ENCODE measurements around the gene ARPP21.

The ARPP21 gene

DNA sequence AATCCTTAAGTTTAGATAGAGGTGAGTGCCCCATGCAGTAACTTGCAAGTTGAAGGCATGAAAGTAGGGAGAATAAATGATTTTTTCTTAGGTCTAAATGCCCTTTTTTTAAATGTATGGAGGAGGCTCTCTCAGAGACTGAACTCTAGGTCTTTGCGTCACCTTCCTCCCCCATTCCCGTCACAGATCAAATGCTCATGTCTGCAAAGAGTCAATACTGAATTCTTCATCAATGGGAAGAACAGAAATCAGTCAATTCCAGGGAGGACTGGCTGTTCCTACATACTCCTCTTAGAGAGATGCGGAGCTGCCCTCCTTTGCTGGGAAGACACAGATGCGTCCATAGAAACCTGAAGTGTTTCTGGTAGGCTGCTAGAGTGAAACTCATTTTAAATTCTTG, 98.2 kb downstream of the ARPP21 start:
- no peak for DNase-seq (ENCODE audit: low spot score)

- DNase-seq (ENCODE audit: low spot score) = no peak
These were observed 98.8 kb downstream of the ARPP21 start for GRCh38 chr3:35737934-35738706.

GRCh38 chr3:35739181-35739809, 100.0 kb downstream of the ARPP21 start:
- DNase-seq (ENCODE audit: low spot score) = no peak

DNA sequence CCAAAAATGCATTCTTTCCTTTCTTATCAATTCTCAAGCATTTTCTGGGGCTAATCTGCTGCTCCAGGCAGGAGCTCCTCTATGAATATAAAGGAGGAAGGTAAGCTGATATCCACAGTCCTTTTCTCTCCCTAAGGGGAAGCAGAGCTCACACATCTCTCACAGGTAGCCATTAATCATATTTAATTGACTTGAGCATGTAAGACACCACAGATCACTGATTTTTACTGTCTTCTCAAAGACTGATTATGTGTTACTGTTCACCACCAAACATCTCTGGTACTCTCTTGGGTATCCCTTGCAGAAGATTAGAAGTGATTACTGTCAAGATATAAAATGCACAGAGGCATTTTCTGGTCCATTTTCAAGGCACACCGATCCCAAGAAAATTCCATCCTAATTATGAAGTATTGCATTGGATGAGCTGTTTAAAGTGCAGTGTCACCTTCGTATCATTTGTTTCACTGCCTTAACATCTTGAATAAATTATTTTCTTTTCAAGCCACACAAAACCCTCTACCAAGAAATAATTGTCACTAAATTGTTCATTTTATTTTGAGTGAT, 100.7 kb downstream of the ARPP21 start:
- no peak for DNase-seq (ENCODE audit: low spot score)

- no peak for DNase-seq (ENCODE audit: low spot score)
These were observed 103.9 kb downstream of the ARPP21 start for GRCh38 chr3:35743218-35743617.

DNA sequence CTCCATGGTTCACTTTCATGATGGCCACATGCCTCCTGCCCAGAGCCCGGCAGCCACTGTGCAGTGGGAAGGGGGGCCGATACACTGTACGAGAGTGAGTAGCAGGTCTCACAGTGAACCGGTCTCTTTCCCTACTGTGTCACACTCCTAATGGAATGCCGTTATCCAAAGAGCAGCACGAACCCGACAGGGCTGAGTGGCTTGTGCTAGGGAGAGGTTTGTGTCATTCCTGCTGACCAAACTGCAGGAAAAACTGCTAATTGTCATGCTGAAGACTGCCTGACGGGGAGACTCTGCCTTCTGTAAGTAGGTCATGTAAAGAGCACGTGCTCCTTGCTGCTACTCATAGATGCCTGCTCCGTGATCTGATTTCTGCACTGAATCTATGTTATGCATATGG, 105.1 kb downstream of the ARPP21 start:
- DNase-seq (ENCODE audit: low spot score) = no peak

DNA sequence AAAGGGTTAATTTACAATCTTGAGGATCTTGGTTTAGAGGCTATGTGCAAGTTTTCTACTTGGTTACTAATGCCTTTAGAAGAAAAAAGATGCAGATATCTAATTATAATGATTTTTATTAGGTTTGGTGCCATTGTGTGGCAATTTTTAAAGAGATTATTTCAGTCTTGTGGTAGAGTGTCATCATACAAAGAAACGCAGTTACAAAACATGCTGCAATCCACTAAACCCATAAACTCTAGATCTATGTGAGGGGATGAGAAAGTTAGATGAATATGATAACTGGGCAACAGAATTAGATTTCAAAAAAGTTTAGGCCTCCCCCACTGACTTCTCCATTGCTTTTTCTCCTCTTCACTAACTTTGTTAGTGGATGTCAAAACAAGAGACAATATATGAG, 106.0 kb downstream of the ARPP21 start:
- DNase-seq (ENCODE audit: low spot score) = no peak

- DNase-seq (ENCODE audit: low spot score) = no peak
These were observed 106.6 kb downstream of the ARPP21 start for GRCh38 chr3:35745802-35746484.

- DNase-seq (ENCODE audit: low spot score) = no peak
These were observed 107.2 kb downstream of the ARPP21 start for GRCh38 chr3:35746492-35746891.

DNA sequence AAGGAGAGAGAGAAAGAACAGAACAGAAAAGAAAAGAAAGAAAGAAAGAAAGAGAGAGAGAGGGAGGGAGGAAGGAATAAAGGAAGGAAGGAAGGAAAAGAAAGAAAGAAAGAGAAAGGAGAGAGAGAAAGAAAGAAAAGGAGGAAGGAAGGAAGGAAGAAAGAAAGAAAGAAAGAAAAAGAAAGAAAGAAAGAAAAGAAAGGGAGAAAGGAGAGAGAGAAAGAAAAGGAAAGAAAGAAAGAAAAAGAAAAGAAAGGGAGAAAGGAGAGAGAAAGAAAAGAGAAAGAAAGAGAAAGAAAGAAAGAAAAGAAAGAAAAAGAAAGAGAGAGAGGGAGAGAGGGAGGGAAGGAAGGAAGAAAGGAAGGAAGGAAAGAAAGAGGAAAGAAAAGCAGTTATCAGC, 108.8 kb downstream of the ARPP21 start:
- DNase-seq (ENCODE audit: low spot score) = no peak

GRCh38 chr3:35751207-35751606, 111.9 kb downstream of the ARPP21 start:
- DNase-seq (ENCODE audit: low spot score) = no peak

DNA sequence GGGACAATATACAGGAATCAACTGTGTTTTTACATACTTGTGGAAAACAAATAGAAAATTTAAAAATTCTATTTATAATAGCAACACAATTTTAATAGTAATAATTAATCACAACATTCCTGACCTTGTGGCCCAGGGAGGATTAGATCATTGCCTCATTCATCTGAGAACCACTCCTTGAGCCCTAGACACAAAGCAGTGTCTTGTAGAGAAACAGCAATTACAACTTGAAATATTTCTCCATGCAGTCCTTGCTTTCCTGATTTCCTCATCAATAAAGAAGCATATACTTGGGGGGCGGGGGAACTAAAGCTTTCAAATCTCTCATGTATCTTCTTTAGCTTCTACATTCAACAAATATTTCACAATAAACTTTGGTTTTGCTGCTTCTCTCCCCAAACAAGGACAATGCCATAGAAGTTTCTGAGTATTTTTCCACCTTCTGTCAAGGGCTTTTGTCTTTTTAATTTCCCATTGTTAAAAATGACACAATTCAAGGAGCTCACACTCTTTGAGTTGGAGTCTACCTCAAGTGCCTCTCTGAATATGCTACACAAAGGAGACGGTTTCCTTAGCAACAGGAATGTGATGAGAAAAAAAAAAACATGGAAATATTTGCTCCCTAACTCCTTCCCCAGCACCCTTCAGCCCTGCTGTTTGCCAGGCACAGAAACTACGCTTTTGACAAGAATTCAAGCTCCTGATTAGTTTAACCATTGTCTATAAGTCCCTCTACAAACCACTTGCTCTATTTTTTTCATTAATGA, 118.8 kb downstream of the ARPP21 start:
- DNase-seq (ENCODE audit: low spot score) = no peak

DNA sequence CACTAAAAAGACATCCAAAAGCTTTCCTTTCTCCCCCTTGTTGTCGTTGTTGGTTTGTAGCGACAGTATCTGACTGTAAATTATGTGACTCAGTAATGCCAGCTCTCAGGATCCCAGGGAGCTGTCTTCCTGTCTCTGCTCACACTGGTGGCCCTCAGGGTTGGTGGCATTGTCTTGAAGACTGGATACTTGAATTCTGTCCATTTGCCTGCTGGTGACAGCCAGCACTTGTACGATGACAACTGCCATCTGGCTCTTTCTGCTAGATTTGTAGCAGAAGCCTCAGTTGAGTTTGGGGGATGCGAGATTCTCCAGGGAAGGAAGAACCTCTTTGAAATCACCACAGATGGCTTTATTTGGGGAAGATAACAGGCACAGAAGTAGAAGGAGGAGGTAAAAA, 120.8 kb downstream of the ARPP21 start:
- no peak for DNase-seq (ENCODE audit: low spot score)

GRCh38 chr3:35761311-35761710, 122.0 kb downstream of the ARPP21 start:
- DNase-seq (ENCODE audit: low spot score) = no peak

DNA sequence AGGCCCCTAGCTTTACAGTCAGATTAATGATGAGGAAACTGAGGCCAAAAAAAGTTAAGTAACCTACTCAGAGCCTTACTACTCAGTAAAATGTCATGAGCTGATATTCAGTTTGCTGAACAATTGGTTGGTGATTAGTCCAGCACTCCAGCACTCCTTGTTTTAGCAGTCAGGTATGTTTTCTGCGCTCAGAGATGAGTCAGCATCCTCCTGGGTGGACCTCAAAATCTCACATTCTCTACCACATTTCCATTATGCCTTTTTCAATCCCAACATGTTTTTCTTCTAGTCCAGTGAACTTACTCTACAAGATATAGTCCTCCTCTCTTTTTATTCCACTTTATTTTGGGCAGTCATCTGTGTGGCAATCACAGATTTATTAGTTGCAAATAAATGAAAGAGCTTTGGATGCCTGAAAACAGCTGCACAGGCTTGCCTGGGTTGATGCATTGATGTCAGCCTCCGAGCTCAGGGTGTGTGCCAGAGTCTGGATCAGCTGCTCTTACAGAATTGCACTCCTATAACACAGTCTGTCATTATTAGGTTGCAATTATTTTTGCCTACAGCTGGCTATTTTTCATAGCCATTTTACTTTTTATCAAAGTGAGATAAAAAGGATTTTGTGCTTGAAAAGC, 133.2 kb downstream of the ARPP21 start:
- DNase-seq (ENCODE audit: low spot score) = no peak

DNA sequence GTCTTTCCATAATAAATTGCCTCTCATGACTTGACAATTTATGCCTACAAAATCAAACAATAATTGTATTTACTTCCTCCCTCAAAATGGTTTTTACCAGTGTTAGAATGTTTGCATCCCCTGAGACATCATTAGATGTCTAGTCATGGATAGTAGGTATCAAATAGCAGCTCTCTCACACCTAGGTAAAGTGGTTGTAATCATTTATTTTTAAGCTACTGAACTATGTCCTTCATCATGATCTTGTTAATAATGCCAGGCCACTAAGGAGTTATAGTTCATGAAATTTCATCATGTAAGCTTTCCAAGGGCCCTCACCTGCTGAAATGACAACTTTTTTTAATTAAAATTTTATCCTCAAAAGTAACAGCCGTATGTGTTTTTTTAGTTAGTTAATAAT, 134.1 kb downstream of the ARPP21 start:
- no peak for DNase-seq (ENCODE audit: low spot score)

GRCh38 chr3:35776346-35776745, 137.0 kb downstream of the ARPP21 start:
- no peak for DNase-seq (ENCODE audit: low spot score)

DNA sequence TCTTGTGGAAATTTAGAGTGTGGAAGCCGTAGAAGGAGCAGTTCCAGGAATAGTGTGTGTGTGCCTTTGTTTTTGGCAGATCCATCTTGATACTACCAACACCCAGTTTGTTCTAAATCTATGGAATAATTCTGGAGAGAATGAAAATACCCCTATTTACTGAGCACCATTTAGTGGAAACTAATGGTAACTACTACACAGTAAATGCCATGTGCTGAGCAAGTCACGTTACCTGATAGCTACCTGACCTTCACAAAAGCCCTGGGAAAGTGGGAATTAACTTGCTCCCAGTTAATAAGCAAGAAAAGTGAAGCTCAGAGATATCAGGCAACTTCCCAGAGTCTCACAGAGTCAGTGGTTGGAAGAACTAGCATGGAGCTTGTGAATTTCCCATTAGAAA, 137.7 kb downstream of the ARPP21 start:
- DNase-seq (ENCODE audit: low spot score) = no peak

GRCh38 chr3:35777563-35778554, 138.5 kb downstream of the ARPP21 start:
- DNase-seq (ENCODE audit: low spot score) = no peak

GRCh38 chr3:35779611-35780010, 140.3 kb downstream of the ARPP21 start:
- DNase-seq (ENCODE audit: low spot score) = no peak

Data from LoVo (cell line).